ENCODE data around the gene SYT17. TPM values are rescaled to one million over a fixed set of nuclear protein-coding genes. Genes with fewer than 3 reads are reported as not detected.

Gene SYT17
- total and polyA plus RNA-seq, 2 experiments from 2014 or later, result 6.7 to 6.9 TPM

DNA sequence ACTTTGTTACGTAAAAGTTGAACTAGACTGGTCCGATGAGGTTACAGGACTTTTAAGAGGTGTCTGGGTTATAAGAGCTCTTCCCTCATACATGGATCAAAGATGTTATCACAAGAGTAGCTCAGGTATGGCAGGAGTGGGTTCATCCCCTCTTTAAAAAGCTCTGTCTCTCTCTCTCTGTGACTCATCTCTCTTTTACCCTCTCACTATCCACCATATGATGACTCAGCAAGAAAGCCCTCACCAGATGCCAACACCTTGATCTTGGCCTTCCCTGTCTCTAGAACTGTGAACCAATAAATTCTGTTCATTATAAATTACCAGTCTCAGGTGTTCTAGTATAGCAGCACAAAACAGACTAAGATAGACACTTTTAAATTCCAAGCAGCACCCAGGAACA is 115.6 kb downstream of the SYT17 start:
- H3K4me1 ChIP-seq (ENCODE audit: insufficient read depth), result no peaks in the 10 kb centered on the region
- H3K27me3 ChIP-seq, result no peaks in the 10 kb centered on the region
- no peak for DNase-seq (ENCODE audit: low spot score)
- no peaks in the 10 kb centered on the region for H4K20me1 ChIP-seq (ENCODE audit: insufficient read depth, poor library complexity, severe bottlenecking)
- no peak overlapping the region for H2AFZ ChIP-seq
- no peaks in the 10 kb centered on the region for H3K79me2 ChIP-seq
- WGBS (ENCODE audit: low lambda C conversion rate, missing lambda C conversion rate), result 77% methylated on average over 2 of the region's 2 CpGs
- no peak overlapping the region for H3K27ac ChIP-seq
- no peaks in the 10 kb centered on the region for H3K36me3 ChIP-seq (replicated peaks; ENCODE audit: insufficient read depth, low read depth)
- TF ChIP-seq EZH2 (IDR thresholded peaks at IDR 0.05; ENCODE audit: borderline replicate concordance) (no peak), EZH2phosphoT487 (IDR thresholded peaks at IDR 0.05; ENCODE audit: low read depth, severe bottlenecking, unreplicated experiment) (no peak)
- TF ChIP-seq, protein P1, sequence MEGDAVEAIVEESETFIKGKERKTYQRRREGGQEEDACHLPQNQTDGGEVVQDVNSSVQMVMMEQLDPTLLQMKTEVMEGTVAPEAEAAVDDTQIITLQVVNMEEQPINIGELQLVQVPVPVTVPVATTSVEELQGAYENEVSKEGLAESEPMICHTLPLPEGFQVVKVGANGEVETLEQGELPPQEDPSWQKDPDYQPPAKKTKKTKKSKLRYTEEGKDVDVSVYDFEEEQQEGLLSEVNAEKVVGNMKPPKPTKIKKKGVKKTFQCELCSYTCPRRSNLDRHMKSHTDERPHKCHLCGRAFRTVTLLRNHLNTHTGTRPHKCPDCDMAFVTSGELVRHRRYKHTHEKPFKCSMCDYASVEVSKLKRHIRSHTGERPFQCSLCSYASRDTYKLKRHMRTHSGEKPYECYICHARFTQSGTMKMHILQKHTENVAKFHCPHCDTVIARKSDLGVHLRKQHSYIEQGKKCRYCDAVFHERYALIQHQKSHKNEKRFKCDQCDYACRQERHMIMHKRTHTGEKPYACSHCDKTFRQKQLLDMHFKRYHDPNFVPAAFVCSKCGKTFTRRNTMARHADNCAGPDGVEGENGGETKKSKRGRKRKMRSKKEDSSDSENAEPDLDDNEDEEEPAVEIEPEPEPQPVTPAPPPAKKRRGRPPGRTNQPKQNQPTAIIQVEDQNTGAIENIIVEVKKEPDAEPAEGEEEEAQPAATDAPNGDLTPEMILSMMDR (IDR thresholded peaks at IDR 0.05; ENCODE audit: poor library complexity), result no peak
- no peak overlapping the region for H3K4me2 ChIP-seq
- no peaks in the 10 kb centered on the region for H3K9me3 ChIP-seq (ENCODE audit: low read depth)
- no peaks in the 10 kb centered on the region for H3K9me2 ChIP-seq (replicated peaks; ENCODE audit: insufficient read depth)
- no peak overlapping the region for H3K4me3 ChIP-seq

DNA sequence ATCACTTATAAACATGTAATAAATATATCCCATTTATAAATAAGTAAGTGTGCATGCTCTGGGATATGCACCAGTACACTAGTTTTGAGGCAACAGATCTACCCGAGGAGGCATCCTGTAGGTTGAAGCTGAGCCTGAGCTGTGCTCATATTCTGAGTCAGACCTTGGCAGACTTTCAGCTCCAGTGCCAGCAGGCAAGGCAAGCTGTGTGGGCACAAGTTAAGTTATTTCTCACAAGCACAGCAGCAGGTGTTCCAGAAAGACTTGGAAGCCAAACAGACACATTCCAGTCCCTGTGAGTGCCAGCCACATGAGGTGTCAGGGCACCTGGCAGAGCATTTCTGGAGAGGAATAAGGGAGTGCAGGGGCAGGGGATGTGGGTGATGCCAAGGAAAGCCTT is 116.2 kb downstream of the SYT17 start:
- no peaks in the 10 kb centered on the region for H3K9me2 ChIP-seq (replicated peaks; ENCODE audit: insufficient read depth)
- no peaks in the 10 kb centered on the region for H3K27me3 ChIP-seq
- no peak overlapping the region for H3K27ac ChIP-seq
- no peaks in the 10 kb centered on the region for H3K36me3 ChIP-seq (replicated peaks; ENCODE audit: insufficient read depth, low read depth)
- no peaks in the 10 kb centered on the region for H4K20me1 ChIP-seq (ENCODE audit: insufficient read depth, poor library complexity, severe bottlenecking)
- TF ChIP-seq, protein P1 (IDR thresholded peaks at IDR 0.05; ENCODE audit: poor library complexity), result no peak
- TF ChIP-seq EZH2phosphoT487 (IDR thresholded peaks at IDR 0.05; ENCODE audit: low read depth, severe bottlenecking, unreplicated experiment), result no peak
- DNase-seq (ENCODE audit: low spot score), result no peak
- H3K4me2 ChIP-seq, result no peak overlapping the region
- no peaks in the 10 kb centered on the region for H3K79me2 ChIP-seq
- H3K4me1 ChIP-seq (ENCODE audit: insufficient read depth), result no peaks in the 10 kb centered on the region
- no peak overlapping the region for H2AFZ ChIP-seq
- whole genome bisulfite sequencing (ENCODE audit: low lambda C conversion rate, missing lambda C conversion rate), result 75% methylated on average over 1 of the region's 1 CpG
- no peak overlapping the region for H3K4me3 ChIP-seq
- H3K9me3 ChIP-seq (ENCODE audit: low read depth), result no peaks in the 10 kb centered on the region

DNA sequence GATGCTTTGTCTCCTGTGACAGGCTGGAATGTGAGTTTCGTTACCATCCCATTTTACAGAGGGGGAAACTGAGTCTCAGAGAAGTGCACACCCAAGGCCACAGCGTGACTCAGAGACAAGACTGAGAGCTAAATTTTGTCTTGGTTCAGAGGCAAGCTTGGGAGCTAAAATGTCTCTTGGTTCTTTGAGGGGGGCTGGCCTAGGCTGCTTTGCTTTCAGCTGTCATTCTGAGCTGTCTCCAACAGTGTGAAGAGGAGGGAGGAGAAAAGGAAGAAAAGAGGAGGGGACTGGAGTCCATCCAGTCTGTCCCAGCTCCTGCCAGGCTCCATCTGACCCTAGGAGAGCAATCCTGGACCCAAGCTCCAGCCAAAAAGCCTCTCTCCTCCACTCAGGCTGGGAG is 117.4 kb downstream of the SYT17 start, which contains the start of gene CLEC19A:
TSS of gene CLEC19A (plus strand) at position 301 of the 400 bp plus-strand sequence. CDS start 121 bp downstream, outside the sequence.
- H4K20me1 ChIP-seq (ENCODE audit: insufficient read depth, poor library complexity, severe bottlenecking), result no peaks in the 10 kb centered on the region
- H3K27ac ChIP-seq, result no peak within 1 kb of the TSS
- no peaks in the 10 kb centered on the region for H3K4me1 ChIP-seq (ENCODE audit: insufficient read depth)
- H3K9me2 ChIP-seq (replicated peaks; ENCODE audit: insufficient read depth), result no peaks in the 10 kb centered on the region
- H3K9me3 ChIP-seq (ENCODE audit: low read depth), result no peaks in the 10 kb centered on the region
- no peak for DNase-seq (ENCODE audit: low spot score)
- no peak within 1 kb of the TSS for H2AFZ ChIP-seq
- no peaks in the 10 kb centered on the region for H3K27me3 ChIP-seq
- no peak within 1 kb of the TSS for H3K4me2 ChIP-seq
- no peak within 1 kb of the TSS for H3K4me3 ChIP-seq
- WGBS (ENCODE audit: low lambda C conversion rate, missing lambda C conversion rate), result 84% methylated on average over 2 of the region's 2 CpGs
- no peaks in the 10 kb centered on the region for H3K79me2 ChIP-seq
- H3K36me3 ChIP-seq (replicated peaks; ENCODE audit: insufficient read depth, low read depth), result no peaks in the 10 kb centered on the region
- TF ChIP-seq, protein P1 (IDR thresholded peaks at IDR 0.05; ENCODE audit: poor library complexity), result no peak
- TF ChIP-seq EZH2 (IDR thresholded peaks at IDR 0.05; ENCODE audit: borderline replicate concordance), result no peak
- no peak for TF ChIP-seq EZH2phosphoT487 (IDR thresholded peaks at IDR 0.05; ENCODE audit: low read depth, severe bottlenecking, unreplicated experiment)

DNA sequence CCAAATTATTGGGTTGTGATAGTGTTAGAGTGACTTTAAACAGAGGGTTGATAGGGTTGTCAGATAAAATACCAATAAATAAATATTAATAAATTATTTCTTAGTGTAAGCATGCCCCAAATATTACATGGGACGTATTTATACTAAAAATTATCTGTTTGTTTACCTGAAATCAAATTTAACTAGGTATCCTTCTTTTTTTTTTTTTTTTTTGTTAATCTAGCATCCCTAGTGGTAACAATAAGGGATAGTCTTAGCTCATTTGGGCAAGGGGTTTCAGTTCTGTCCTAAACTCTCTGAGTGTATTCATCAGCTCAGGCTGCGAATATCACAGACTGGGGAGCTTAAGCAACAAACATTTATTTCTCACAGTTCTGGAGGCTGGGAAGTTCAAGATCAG is 118.8 kb downstream of the SYT17 start:
- no peaks in the 10 kb centered on the region for H3K27me3 ChIP-seq
- H3K4me2 ChIP-seq, result no peak overlapping the region
- H3K27ac ChIP-seq, result no peak overlapping the region
- H3K79me2 ChIP-seq, result no peaks in the 10 kb centered on the region
- H3K36me3 ChIP-seq (replicated peaks; ENCODE audit: insufficient read depth, low read depth), result no peaks in the 10 kb centered on the region
- no peaks in the 10 kb centered on the region for H3K9me3 ChIP-seq (ENCODE audit: low read depth)
- DNase-seq (ENCODE audit: low spot score), result no peak
- H2AFZ ChIP-seq, result no peak overlapping the region
- H3K9me2 ChIP-seq (replicated peaks; ENCODE audit: insufficient read depth), result no peaks in the 10 kb centered on the region
- no peaks in the 10 kb centered on the region for H4K20me1 ChIP-seq (ENCODE audit: insufficient read depth, poor library complexity, severe bottlenecking)
- H3K4me3 ChIP-seq, result no peak overlapping the region
- no peaks in the 10 kb centered on the region for H3K4me1 ChIP-seq (ENCODE audit: insufficient read depth)
- TF ChIP-seq, protein P1 (IDR thresholded peaks at IDR 0.05; ENCODE audit: poor library complexity), result no peak
- no peak for TF ChIP-seq EZH2phosphoT487 (IDR thresholded peaks at IDR 0.05; ENCODE audit: low read depth, severe bottlenecking, unreplicated experiment)
- TF ChIP-seq EZH2 (IDR thresholded peaks at IDR 0.05; ENCODE audit: borderline replicate concordance), result no peak
- 93% methylated on average over 2 of the region's 2 CpGs for WGBS (ENCODE audit: low lambda C conversion rate, missing lambda C conversion rate)

Measured in hepatocyte (in vitro differentiated cells).